ENCODE measurements around the gene DIAPH1.

DIAPH1 gene

GRCh38 chr5:141560725-141561483, 57.9 kb downstream of the DIAPH1 start:
- no peak for DNase-seq (ENCODE audit: low read depth)

- DNase-seq (ENCODE audit: low read depth) = no peak
These were observed 58.6 kb downstream of the DIAPH1 start for GRCh38 chr5:141560151-141560550.

- DNase-seq (ENCODE audit: low read depth) = no peak
These were observed 59.3 kb downstream of the DIAPH1 start for GRCh38 chr5:141559461-141559860.

- no peak for DNase-seq (ENCODE audit: low read depth)
These were observed 60.6 kb downstream of the DIAPH1 start for GRCh38 chr5:141558150-141558549.

- peak; percentile 66 for DNase-seq (ENCODE audit: low read depth)
These were observed 61.1 kb downstream of the DIAPH1 start for GRCh38 chr5:141557681-141558136.

- no peak for DNase-seq (ENCODE audit: low read depth)
These were observed 70.9 kb downstream of the DIAPH1 start for GRCh38 chr5:141547921-141548320.

GRCh38 chr5:141547488-141547887, 71.3 kb downstream of the DIAPH1 start:
- no peak for DNase-seq (ENCODE audit: low read depth)

GRCh38 chr5:141543053-141543452, 75.7 kb downstream of the DIAPH1 start:
- no peak for DNase-seq (ENCODE audit: low read depth)

- DNase-seq (ENCODE audit: low read depth) = no peak
These were observed 84.1 kb downstream of the DIAPH1 start for GRCh38 chr5:141534492-141535213.

GRCh38 chr5:141533897-141534296, 84.9 kb downstream of the DIAPH1 start:
- DNase-seq (ENCODE audit: low read depth) = no peak

GRCh38 chr5:141532726-141533125, 86.1 kb downstream of the DIAPH1 start:
- DNase-seq (ENCODE audit: low read depth) = no peak

GRCh38 chr5:141529873-141530272, 88.9 kb downstream of the DIAPH1 start:
- no peak for DNase-seq (ENCODE audit: low read depth)

- DNase-seq (ENCODE audit: low read depth) = no peak
These were observed 89.8 kb downstream of the DIAPH1 start for GRCh38 chr5:141529002-141529401.

- no peak for DNase-seq (ENCODE audit: low read depth)
These were observed 90.4 kb downstream of the DIAPH1 start for GRCh38 chr5:141528291-141528984.

GRCh38 chr5:141527426-141527825, 91.4 kb downstream of the DIAPH1 start:
- DNase-seq (ENCODE audit: low read depth) = no peak

- no peak for DNase-seq (ENCODE audit: low read depth)
These were observed 93.1 kb downstream of the DIAPH1 start for GRCh38 chr5:141525653-141526052.

- peak; percentile 20 for DNase-seq (ENCODE audit: low read depth)
These were observed 93.9 kb downstream of the DIAPH1 start for GRCh38 chr5:141524604-141525597.

- DNase-seq (ENCODE audit: low read depth) = no peak
These were observed 94.8 kb downstream of the DIAPH1 start for GRCh38 chr5:141523991-141524390.

- DNase-seq (ENCODE audit: low read depth) = no peak
These were observed 96.5 kb downstream of the DIAPH1 start for GRCh38 chr5:141522301-141522700.

GRCh38 chr5:141521244-141521781, 97.5 kb downstream of the DIAPH1 start:
- DNase-seq (ENCODE audit: low read depth) = no peak
